ENCODE data around the gene DNAJB2. TPM values are rescaled to one million over a fixed set of nuclear protein-coding genes. Genes with fewer than 3 reads are reported as not detected.

Gene DNAJB2
- total RNA-seq, 2 experiments from 2014 or later = 38.2 to 40.9 TPM

DNA sequence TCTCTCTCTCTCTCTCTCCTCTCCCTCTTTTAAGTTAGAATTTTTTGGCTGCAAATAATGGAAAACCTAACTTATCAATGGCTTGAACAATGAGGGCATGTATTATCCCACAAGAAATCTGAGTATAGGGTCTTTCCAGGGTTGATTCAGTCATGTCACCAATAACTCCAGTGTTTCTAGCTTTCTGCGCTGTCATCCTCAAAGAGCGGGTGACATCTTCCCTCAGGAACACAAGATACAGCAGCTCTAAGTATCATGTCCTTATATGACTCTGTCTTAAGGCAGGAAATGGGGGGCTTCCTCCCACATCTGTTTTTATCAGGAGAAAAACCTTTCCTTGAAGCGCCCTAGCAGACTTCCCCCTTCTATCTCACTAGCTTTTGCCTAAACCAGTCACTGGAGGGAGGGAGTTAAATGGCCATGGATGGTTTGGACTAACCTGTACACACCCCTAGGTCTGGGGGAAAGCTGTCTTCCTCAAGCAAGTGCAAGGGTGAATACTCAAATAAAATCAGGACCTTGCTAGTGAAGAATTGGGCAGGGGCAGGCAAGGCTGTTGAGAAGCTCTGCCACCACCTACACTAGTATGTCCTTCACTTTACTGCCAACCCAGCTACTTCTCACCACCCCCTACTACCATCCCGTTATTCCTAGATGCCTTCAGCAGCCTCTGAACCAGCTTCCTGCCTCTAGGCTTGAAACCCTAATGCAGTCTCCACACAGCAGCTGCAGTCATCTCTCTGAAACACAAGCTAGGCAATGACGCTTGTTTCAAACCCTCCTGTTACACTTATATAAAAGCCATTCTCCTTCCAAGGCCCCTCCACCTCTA lies 17.9 kb upstream of the DNAJB2 start:
- H3K4me1 Mint-ChIP-seq = no peaks in the 10 kb centered on the region
- ChIA-PET CTCF (interaction anchor here (0.7 to 4.4 kb wide), 11 partner anchors 9 to 80 kb away, joined by 3 to 23 read pairs (median 4); partner anchors contain the start of genes DNAJB2, GLB1L and STK16), POLR2A (interaction anchor here (0.7 kb wide), 1 partner anchor 43 kb away, joined by 3 read pairs; the partner anchor contains the start of gene ABCB6)
- H3K27me3 Mint-ChIP-seq = peaks cover 17% of the 10 kb centered on the region
- no peak overlapping the region for H3K4me3 Mint-ChIP-seq
- H3K9me3 Mint-ChIP-seq = no peaks in the 10 kb centered on the region
- no peak overlapping the region for H3K27ac Mint-ChIP-seq
- H3K36me3 Mint-ChIP-seq (ENCODE audit: low read depth) = no peaks in the 10 kb centered on the region
- no peak for DNase-seq

DNA sequence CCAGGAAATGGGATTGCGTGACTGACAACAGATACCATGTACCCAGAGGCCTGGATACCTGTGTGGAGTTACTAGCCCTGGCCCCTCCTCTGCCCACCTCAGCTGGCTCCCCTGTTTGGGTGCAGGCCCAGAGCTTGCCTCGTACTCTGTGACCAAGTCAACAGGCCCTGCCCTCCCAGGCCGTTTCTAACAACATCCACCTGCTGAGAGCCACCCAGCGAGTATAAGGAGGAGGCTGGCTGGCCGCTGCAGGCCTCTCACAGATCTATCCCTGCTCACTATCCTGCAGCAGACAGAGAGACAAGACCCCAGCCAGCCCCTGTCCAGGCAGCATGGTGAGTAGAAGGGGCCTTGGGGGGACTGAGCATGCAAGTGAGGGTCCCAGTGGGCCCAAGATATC lies 12.9 kb upstream of the DNAJB2 start:
- Mint-ChIP-seq H3K36me3 (ENCODE audit: low read depth) (no peaks in the 10 kb centered on the region), H3K4me1 (no peaks in the 10 kb centered on the region), H3K27me3 (peaks cover 5% of the 10 kb centered on the region), H3K9me3 (no peaks in the 10 kb centered on the region), H3K27ac (no peak overlapping the region), H3K4me3 (no peak overlapping the region)
- DNase-seq = no peak
- ChIA-PET POLR2A (no interaction called here), CTCF (interaction anchor here (1.9 to 3.1 kb wide), 3 partner anchors 11 to 28 kb away, joined by 7 to 11 read pairs (median 8); no protein-coding TSS in a partner anchor)

DNA sequence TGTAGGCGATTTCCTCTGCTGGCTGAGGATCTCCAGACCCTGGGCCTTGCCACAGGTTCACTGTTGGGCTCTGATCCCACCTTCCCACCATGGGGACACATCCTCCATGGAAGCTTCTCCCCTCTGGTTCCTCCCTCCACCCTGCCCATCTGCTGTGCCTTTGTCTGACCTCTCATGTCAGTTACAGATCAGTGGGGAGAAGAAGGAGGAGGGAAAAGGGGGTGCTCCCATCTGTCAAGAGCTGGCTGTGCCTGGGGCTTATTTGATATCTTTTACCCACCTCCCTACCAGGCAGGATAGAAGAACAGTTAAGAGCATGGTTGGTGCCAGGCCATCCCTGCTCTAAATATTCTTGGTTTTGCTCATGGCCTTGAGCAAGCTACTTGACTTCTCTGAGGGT lies 12.3 kb upstream of the DNAJB2 start:
- DNase-seq = no peak
- POLR2A ChIA-PET = no interaction called here
- no peaks in the 10 kb centered on the region for H3K4me1 Mint-ChIP-seq
- CTCF ChIA-PET = interaction anchor here (0.6 to 3.1 kb wide), 4 partner anchors 10 to 145 kb away, joined by 5 to 11 read pairs (median 8); no protein-coding TSS in a partner anchor
- H3K36me3 Mint-ChIP-seq (ENCODE audit: low read depth) = no peaks in the 10 kb centered on the region
- H3K27me3 Mint-ChIP-seq = no peaks in the 10 kb centered on the region
- H3K27ac Mint-ChIP-seq = no peak overlapping the region
- no peaks in the 10 kb centered on the region for H3K9me3 Mint-ChIP-seq
- no peak overlapping the region for H3K4me3 Mint-ChIP-seq

DNA sequence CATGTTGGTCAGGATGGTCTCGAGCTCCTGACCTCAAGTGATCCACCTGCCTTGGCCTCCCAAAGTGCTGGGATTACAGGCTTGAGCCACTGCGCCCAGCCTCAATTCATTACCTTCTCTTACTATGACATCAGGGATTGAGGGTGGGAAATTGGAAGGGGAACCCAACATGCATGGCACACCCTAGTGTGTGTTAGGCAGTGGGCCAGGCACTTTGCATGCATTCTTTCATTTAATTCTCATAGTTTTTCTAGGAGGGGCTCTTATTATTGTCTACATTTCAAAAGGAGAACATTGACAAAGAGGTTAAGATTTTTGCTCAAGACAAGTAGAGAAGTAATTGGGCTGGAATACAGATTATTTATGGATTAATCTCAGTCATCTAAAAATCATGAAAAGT lies 10.9 kb upstream of the DNAJB2 start:
- Mint-ChIP-seq H3K36me3 (ENCODE audit: low read depth) (no peaks in the 10 kb centered on the region), H3K4me3 (no peak overlapping the region), H3K27me3 (no peaks in the 10 kb centered on the region), H3K27ac (no peak overlapping the region), H3K9me3 (no peaks in the 10 kb centered on the region), H3K4me1 (no peaks in the 10 kb centered on the region)
- CTCF ChIA-PET = interaction anchor here (3.1 kb wide), 1 partner anchor 26 kb away, joined by 11 read pairs; no protein-coding TSS in a partner anchor
- POLR2A ChIA-PET = no interaction called here
- no peak for DNase-seq

DNA sequence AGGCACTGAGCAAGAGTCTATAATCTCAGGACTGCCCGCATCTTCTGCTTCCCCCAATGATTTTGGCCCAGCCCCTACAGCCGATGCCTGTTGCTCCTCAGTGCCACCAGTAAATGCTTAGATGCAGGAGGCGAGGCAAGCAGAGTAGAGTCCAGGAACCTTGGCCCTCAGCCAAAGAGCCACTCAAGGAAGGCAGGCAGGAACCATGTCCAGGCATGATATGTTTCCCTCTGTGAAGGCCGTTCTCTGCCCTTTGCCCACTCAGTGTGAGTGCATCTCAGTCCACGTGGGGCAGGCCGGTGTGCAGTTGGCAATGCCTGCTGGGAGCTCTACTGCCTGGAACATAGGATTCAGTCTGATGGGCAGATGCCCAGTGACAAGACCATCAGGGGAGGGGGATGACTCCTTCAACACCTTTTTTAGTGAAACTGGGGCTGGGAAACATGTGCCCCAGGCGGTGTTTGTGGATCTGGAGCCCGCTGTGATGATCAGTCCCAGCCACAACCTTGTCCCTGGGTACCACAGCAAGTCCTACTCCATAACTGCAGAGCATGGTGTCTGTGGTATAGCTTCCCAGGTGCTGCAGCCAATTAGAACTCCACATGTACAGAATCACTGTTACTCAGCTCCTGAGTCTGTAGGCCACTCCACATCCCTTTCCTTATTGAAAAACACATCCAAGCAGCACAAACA lies 9.7 kb upstream of the DNAJB2 start:
- no peaks in the 10 kb centered on the region for H3K27me3 Mint-ChIP-seq
- H3K36me3 Mint-ChIP-seq (ENCODE audit: low read depth) = no peaks in the 10 kb centered on the region
- no peak for DNase-seq
- no peak overlapping the region for H3K27ac Mint-ChIP-seq
- H3K4me3 Mint-ChIP-seq = no peak overlapping the region
- H3K4me1 Mint-ChIP-seq = no peaks in the 10 kb centered on the region
- POLR2A ChIA-PET = interaction anchor here (0.6 kb wide), 1 partner anchor 224 kb away, joined by 3 read pairs; no protein-coding TSS in a partner anchor
- no peaks in the 10 kb centered on the region for H3K9me3 Mint-ChIP-seq
- CTCF ChIA-PET = interaction anchor here (0.7 to 1.5 kb wide), 3 partner anchors 9 to 99 kb away, joined by 3 to 9 read pairs (median 6); partner anchors contain the start of gene DNAJB2

DNA sequence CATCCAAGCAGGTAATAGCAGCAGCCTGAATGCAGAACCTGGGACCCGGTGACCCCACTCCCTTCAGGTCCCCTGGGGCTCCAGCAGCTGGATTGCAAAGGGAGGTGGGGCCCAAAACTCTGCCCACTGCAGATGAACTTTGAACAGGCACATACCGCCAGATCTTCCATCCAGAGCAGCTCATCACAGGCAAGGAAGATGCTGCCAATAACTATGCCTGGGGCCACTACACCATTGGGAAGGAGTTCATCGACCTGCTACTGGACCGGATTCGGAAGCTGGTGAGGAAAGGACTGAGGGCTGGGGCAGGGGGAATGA lies 9.2 kb upstream of the DNAJB2 start:
- no peak overlapping the region for H3K27ac Mint-ChIP-seq
- H3K4me3 Mint-ChIP-seq = no peak overlapping the region

DNA sequence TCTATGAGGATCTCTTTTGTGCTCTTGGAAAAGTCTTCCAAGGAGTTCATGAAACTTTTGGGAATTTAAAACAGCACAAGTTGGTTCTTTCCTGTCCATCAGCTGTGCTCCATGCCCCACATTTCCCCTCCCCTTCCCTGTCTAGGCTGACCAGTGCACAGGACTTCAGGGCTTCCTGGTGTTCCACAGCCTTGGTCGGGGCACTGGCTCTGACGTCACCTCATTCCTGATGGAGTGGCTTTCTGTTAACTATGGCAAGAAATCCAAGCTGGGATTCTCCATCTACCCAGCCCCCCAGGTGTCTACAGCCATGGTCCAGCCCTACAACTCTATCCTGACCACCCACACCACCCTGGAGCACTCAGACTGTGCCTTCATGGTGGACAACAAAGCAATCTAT lies 8.1 kb upstream of the DNAJB2 start:
- Mint-ChIP-seq H3K4me3 (no peak overlapping the region), H3K4me1 (no peaks in the 10 kb centered on the region), H3K36me3 (ENCODE audit: low read depth) (no peaks in the 10 kb centered on the region), H3K27ac (no peak overlapping the region), H3K27me3 (no peaks in the 10 kb centered on the region), H3K9me3 (no peaks in the 10 kb centered on the region)
- POLR2A ChIA-PET = no interaction called here
- DNase-seq = no peak
- CTCF ChIA-PET = interaction anchor here (0.8 to 1.5 kb wide), 3 partner anchors 8 to 23 kb away, joined by 3 to 9 read pairs (median 5); partner anchors contain the start of gene DNAJB2

More for the DNA sequence above, 9.2 kb upstream of the DNAJB2 start:
- Mint-ChIP-seq H3K27me3 (no peaks in the 10 kb centered on the region), H3K4me1 (no peaks in the 10 kb centered on the region), H3K36me3 (ENCODE audit: low read depth) (no peaks in the 10 kb centered on the region), H3K9me3 (no peaks in the 10 kb centered on the region)
- POLR2A ChIA-PET = interaction anchor here (0.6 kb wide), 1 partner anchor 224 kb away, joined by 3 read pairs; no protein-coding TSS in a partner anchor
- CTCF ChIA-PET = interaction anchor here (0.7 to 1.5 kb wide), 3 partner anchors 9 to 99 kb away, joined by 3 to 9 read pairs (median 6); partner anchors contain the start of gene DNAJB2
- DNase-seq = no peak

DNA sequence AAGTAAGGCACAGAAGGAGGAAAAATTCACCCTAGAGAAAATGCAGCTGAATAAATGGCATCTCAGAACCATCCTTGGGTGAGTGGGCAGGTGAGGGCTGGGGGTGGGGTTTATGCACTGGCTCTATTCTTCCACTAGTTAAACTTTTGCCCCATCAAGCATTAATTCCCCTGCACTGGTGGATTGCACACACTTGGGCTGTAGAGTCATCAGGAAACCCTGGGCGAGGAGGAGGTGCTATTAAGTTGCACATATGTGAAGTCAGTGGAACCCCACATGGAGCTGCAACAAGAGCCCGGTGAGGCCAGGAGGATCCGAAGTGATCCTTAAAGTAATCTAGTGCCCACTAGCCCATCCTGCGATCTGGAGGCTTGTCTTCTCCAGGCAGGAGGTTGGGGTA lies 6.8 kb upstream of the DNAJB2 start:
- Mint-ChIP-seq H3K27ac (no peak overlapping the region), H3K9me3 (no peaks in the 10 kb centered on the region), H3K27me3 (no peaks in the 10 kb centered on the region), H3K4me1 (peaks cover 3% of the 10 kb centered on the region), H3K4me3 (no peak overlapping the region), H3K36me3 (ENCODE audit: low read depth) (no peaks in the 10 kb centered on the region)
- ChIA-PET CTCF (interaction anchor here (15.6 kb wide), 1 partner anchor 23 kb away, joined by 194 read pairs; no protein-coding TSS in a partner anchor), POLR2A (no interaction called here)
- no peak for DNase-seq

DNA sequence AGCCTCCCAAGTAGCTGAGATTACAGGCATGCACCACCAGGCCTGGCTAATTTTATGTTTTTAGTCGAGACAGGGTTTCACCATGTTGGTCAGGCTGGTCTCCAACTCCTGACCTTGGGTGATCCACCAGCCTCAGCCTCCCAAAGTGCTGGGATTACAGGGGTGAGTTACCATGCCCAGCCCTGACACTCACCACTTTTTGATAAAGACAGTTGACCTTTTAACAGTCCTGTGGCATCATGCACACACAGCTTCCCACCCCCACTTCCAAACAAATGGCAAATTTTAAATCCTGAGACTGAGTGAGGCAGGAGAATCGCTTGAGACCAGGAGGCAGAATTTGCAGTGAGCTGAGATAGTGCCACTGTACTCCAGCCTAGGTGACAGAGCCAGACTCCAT lies 6.2 kb upstream of the DNAJB2 start:
- no peak overlapping the region for H3K27ac Mint-ChIP-seq
- no peak for DNase-seq
- CTCF ChIA-PET = interaction anchor here (15.6 kb wide), 1 partner anchor 22 kb away, joined by 194 read pairs; no protein-coding TSS in a partner anchor
- H3K4me3 Mint-ChIP-seq = no peak overlapping the region
- peaks cover 9% of the 10 kb centered on the region for H3K4me1 Mint-ChIP-seq
- no peaks in the 10 kb centered on the region for H3K27me3 Mint-ChIP-seq
- no peaks in the 10 kb centered on the region for H3K36me3 Mint-ChIP-seq (ENCODE audit: low read depth)
- POLR2A ChIA-PET = no interaction called here
- no peaks in the 10 kb centered on the region for H3K9me3 Mint-ChIP-seq

DNA sequence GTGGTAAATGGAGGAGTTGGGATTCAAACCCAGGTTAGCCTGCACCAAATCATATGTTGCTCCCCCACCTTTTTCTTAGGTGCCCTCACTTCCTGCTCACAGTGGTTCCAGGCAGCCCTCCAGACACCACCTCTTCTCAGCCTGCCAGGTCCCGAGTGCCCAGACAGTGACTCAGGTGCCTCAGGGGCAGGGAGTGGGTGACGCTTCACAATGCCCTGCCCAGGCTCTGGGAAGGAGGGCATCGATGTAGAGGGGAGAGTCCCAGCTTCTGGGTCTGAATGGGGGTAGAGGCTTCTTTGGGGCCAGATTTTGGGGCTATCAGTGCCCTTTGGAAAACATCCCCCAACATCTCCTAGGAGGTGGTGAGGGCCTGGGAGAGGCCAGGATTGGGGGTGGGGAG lies 5.2 kb upstream of the DNAJB2 start:
- no peaks in the 10 kb centered on the region for H3K36me3 Mint-ChIP-seq (ENCODE audit: low read depth)
- no peak overlapping the region for H3K27ac Mint-ChIP-seq
- H3K4me1 Mint-ChIP-seq = peaks cover 19% of the 10 kb centered on the region
- CTCF ChIA-PET = interaction anchor here (1.2 to 15.6 kb wide), 2 partner anchors 12 to 22 kb away, joined by 8 to 194 read pairs; no protein-coding TSS in a partner anchor
- H3K4me3 Mint-ChIP-seq = no peak overlapping the region
- POLR2A ChIA-PET = no interaction called here
- no peaks in the 10 kb centered on the region for H3K9me3 Mint-ChIP-seq
- no peaks in the 10 kb centered on the region for H3K27me3 Mint-ChIP-seq
- no peak for DNase-seq

DNA sequence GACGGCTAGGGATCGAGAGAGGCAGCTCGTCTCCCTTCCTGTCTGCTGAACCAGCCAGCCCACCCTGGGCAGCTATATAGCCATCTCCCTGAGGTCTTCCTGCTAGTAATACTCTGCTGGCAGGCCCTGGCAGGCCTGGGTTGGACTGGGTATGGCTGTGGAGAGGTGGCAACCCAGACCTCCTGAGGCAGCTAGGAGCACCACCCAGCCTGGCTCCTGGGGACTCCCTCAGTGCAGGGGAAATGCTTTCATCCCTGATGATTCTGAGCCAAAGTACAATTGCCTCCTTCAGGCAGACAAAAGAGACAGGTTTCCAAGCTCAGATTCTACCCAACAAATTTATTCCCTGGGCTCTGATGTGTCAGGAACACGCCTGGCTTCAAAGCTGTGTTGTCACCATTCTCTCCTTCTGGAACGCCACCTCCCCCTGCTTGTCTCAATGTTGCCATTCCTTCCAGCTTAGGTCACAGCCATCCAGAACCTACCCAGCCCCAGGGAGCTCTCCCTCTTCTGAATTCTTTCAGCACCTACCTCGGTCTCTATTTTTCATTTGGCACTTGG lies 4.7 kb upstream of the DNAJB2 start:
- no peaks in the 10 kb centered on the region for H3K36me3 Mint-ChIP-seq (ENCODE audit: low read depth)
- no peak overlapping the region for H3K27ac Mint-ChIP-seq
- no peaks in the 10 kb centered on the region for H3K27me3 Mint-ChIP-seq
- no peak overlapping the region for H3K4me3 Mint-ChIP-seq
- DNase-seq = no peak
- ChIA-PET POLR2A (no interaction called here), CTCF (interaction anchor here (1.2 to 15.6 kb wide), 2 partner anchors 13 to 21 kb away, joined by 8 to 194 read pairs; no protein-coding TSS in a partner anchor)
- H3K4me1 Mint-ChIP-seq = peaks cover 20% of the 10 kb centered on the region
- H3K9me3 Mint-ChIP-seq = no peaks in the 10 kb centered on the region

Measured in activated CD4-positive, alpha-beta T cell treated with anti-CD3 and anti-CD28 coated beads, Interleukin-2, amount 10 ng/mL, durations not matched to agents 7 days and 5 days (primary cell).